Measurements from ENCODE around the gene SMIM45.

SMIM45 gene

DNA sequence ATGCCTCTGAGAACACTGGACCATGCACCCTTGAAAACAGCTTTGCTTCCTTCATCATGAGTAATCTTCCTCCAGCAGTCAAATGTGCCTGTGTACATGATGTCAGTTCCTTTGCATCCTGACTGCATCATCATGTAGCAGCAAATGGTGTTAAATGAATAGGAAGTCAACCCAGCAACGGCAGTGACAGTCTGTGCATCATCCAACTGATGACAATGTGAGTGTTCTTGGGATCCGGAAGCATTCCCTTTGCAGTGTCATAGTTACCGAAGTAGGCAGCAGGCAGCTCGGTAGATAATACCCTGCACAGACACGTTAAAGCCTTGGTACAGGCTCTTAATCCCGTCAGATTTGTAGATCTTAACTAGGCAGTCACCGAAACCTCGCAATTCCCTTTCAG is 49.2 kb downstream of the SMIM45 start:
- DNase-seq (ENCODE audit: low read depth in 2 of 2), result no peak

DNA sequence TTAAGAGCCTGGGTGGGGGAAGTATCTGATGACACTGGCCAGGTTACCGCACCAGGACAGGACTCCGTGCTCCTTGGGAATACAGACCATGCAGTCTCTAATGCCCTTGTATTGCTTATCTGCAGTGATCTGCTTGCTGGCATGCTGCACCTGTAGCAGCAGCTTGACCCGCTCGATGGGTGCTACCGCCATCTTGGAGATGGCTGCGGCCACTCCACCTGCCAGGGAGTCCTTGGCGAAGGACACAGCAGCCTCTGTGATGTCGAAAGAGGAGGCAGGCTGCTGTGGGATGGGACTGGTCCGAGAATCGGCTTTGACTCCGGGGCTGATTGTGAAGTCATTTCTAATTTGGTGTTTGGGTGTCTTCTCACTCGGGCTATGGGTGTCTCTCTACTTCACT is 49.8 kb downstream of the SMIM45 start:
- no peak for DNase-seq (ENCODE audit: low read depth in 2 of 2)

DNA sequence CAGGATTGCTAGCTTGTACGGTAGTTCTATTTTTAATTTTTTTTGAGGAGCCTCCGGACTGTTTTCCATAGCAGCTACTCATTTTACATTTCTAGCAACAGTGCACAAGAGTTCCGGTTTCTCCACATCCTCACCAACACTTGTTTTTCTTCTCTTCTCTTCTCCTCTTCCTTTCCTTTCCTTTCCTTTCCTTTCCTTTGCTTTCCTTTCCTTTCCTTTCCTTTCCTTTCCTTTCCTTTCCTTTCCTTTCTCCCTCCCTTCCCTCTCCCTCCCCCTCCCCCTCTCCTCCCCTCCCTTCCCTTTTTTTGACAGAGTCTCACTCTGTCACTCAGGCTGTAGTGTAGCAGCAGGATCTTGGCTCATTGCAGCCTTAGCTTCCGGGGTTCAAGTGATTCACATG is 56.0 kb downstream of the SMIM45 start:
- no peak for DNase-seq (ENCODE audit: low read depth in 2 of 2)
